GM19395 (cell line): ENCODE data around the gene TERB1.
"Not testable (repeated sequence)": the region's sequence is repeated elsewhere in the genome, so short reads cannot be mapped to it uniquely, and the experiment has no call there.

Experiments
- ATAC-seq: cut with Tn5 transposase; IDR thresholded peaks from one replicate; pipeline ENCODE4 v1.9.1; 2021; ENCODE audit warnings: mild to moderate bottlenecking, moderate library complexity; ENCODE audit not compliant: unreplicated experiment

Gene TERB1

DNA sequence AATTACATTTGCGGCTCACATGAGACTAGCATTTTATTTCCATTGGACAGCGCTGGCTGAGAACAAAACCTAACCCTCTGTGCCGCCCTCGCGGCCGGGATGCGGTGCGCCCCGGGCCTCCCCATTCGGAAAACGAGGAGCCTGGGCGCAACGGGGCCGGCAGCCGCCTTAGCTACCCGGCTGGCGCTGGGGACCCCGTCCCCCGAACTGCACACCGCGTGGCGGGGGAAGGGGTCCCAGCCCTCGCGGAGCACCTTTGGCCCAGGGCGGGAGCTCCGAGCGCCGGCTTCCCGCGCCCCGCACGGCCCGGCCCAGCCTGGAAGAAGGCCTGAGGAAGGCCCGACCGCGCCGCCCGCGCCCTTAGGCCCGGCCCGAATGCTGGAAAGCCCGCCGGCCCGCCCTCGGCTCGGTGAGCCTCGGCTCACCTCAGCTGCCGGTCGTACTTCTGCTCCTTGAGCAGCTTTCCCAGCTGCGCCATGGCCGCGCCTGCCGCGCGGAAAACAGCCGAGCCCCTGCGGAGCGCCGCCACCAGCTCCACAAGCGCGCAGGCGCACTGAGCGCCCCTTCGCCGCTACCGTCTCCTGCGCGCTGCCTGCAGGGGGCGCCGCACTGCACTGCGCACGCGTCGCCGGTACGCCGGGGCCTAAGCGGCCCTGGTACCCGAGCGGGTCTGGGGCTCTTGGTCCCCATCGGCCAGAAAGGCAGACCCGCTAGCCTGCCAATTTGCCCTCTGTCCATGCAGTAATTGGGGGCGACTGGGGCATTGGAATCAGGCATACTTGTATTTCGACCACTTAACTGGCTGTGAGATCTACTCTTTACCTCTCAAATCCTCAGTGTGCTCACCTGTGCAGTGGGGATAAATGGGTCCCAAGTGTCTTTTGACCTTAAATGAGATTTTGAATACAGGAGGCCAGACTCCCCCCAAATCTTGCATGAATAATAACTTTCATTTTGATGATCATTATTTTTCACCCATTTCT lies 29.3 kb upstream of the TERB1 start, which contains the start of gene NAE1:
Gene NAE1 (minus strand): TSS at position 555 of the 983 bp plus-strand sequence. CDS start 77 bp downstream, at position 478.
- peak; percentile 92 for ATAC-seq

DNA sequence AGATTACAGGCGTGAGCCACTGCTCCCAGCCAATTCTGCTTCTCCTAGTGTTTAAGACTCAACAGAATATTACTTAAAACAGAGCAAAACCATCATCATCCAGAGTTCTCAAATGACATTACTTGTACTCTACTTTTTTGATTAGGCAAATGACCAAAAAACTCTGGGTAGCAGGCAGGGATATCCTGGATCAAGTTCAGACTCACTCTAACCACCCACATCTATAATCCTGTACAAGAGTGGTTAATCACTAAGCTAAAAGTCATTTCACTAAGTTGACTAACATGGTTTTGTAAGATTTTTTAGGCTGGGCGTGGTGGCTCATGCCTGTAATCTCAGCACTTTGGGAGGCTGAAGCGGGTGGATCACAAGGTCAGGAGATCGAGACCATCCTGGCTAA lies 22.6 kb upstream of the TERB1 start:
- ATAC-seq, result no peak

DNA sequence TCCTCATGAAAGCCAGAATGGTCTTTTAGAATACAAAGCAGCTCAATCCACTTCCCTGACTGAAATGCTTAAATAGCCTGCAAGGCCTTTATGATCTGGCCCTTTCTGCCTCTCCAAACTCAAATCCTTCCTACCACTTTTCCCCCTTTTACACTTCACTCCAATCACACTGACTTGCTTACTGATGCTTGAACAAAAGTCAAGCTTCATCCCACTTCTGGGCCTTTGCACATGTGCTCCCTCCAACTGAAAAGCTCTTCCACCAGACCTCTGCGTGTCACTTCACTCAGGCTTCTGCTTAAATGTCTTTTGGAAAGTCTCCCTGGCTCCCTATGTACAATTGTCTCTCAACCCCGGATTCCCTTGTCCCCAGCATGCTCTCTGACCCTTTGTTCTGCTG lies 13.3 kb upstream of the TERB1 start:
- no peak for ATAC-seq

GRCh38 chr16:66811043-66811442 lies 9.7 kb upstream of the TERB1 start:
- ATAC-seq, result no peak

DNA sequence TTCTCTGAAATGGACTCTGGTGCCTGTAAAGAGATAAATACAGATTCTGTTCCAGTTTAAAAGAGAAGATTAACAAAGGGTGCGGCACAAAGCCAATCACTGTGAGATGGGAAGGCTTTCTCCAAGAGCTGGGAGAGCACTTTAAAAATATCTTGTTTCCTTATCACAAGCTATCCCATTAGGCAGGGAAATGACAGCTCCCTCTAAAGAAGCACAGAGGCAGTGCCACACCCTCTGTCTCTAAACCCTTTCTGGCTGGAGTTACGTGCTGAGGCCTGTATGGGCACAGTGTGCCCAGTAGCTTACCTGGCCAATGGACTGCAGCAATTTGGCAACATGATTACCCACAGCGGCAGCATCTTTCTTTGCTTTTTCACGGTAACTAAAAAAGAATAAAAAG lies 9.0 kb upstream of the TERB1 start:
- ATAC-seq, result no peak

GRCh38 chr16:66809765-66810164 lies 8.4 kb upstream of the TERB1 start:
- no peak for ATAC-seq

- ATAC-seq, result no peak
Measured at GRCh38 chr16:66802159-66802558, 775 bp upstream of the TERB1 start.

- ATAC-seq, result no peak
Measured at GRCh38 chr16:66800856-66801255, 528 bp downstream of the TERB1 start.

GRCh38 chr16:66798161-66798560 lies 3.2 kb downstream of the TERB1 start:
- no peak for ATAC-seq

DNA sequence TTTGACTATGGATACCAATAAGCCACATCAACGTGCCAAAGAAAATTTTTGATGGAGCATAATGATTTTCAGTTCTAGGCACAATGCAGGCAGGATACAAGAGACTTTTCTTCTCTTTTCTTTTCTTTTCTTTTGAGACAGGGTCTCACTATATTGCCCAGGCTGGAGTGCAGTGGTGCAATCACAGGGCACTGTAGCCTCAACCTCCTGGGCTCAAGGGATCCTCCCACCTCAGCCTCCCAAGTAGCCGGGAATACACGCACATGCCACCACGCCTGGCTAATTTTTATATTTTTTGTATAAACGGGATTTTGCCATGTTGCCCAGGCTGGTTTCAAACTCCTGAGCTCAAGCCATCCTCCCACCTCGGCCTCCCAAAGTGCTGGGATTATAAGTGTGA lies 7.4 kb downstream of the TERB1 start:
- ATAC-seq, result not testable (repeated sequence)

DNA sequence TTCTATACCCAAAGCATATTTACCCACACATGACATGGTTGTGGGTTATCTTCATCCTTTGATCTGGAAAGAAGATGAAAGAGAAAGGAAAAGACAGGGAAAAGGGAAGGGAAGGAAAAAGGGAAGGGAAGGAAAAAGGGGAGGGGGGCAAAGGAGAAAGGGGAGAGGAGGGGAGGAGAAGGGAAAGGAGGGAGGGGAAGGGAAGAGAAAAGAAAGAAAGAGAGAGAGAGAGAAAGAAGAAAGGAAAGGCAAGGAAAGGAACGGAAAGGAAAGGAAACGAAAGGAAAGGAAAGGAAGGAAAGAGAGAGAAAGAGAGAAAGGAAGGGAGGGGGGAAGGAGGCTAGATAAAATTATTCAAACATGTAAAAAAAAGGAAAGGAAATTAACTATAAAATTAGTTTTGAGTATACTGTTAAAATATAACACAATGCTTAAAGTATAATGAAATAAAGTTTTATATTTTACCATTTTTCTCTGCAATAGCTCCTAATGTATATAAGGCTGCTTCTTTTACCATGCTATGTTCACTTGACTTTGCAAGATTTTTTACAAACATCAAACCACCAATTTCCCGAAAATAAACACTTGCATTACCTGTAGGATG lies 11.2 kb downstream of the TERB1 start:
- ATAC-seq, result no peak

DNA sequence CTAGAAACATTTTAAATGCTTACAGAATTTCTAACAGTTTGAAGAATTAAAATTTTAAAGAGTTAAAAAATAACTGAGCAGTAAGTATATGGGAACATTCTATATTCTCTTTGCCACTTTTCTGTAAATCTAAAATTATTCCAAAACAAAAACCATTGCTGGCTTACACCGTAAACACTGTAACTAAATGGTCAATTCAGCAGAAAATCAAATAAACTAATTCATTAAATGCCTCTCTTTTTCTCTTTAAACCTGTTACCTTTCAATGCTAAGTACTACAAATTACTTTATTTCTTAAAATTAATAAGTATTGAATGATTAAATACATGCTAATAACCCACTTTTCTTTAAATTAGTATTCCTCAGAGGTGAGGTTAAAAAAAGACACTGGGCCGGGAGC lies 14.0 kb downstream of the TERB1 start:
- no peak for ATAC-seq

DNA sequence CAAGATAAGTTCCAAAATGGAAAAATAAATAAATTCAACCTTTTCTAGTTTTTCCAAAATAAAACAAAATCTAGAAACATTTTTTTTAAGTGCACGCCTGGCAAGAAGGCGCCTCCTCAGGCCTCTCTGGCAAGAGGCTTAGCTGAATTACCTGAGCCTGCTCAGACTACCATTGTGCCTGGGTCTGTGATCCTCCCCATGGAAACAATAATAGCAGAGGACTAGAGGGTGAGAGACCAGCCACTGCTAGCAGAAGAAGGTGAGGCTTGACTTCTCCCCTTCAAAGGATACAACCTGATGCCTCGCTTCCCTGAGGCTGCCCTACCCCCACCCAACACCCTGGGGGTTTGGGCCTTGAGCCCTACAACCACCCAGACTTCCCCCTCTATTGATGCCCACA lies 14.8 kb downstream of the TERB1 start:
- no peak for ATAC-seq

- no peak for ATAC-seq
Measured at GRCh38 chr16:66776457-66776856, 24.9 kb downstream of the TERB1 start.

GRCh38 chr16:66774981-66775380 lies 26.4 kb downstream of the TERB1 start:
- ATAC-seq, result no peak

DNA sequence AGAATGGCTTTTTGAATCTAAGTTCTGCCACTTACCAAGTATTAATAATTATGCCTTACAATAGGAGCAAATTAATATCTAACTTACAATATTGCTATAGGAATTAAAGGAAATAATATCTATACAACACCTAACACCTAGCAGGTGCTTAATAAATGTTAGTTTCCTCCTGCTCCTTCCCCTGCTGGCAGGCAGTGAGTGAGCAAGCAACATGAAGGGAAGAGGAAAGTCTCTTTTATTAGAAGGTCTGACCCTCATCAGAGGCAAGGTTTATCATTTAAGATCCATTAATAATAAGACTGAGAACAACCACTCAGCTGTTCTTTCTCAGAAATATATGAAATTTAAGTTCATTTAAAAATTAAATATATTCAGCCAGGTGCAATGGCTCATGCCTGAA lies 43.3 kb downstream of the TERB1 start:
- no peak for ATAC-seq

DNA sequence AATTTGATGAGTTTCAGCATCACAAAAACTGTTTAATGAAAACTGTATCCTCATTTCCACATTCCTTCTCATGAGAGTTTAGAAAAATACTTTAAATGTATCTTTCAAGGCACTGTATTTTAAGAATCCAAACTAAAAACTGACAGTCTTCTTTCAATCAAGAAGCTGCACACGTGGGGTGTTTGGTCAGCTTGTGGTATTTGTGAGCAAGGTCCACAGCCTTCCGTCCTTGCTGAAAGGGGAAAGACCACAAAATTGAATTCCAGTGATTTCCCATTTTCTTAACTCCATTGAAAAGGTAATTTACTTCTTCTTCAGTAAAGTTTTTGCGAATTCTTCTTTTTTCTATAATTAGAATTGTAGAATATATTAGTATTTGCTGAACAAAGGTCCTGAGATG lies 46.6 kb downstream of the TERB1 start:
- ATAC-seq, result no peak

DNA sequence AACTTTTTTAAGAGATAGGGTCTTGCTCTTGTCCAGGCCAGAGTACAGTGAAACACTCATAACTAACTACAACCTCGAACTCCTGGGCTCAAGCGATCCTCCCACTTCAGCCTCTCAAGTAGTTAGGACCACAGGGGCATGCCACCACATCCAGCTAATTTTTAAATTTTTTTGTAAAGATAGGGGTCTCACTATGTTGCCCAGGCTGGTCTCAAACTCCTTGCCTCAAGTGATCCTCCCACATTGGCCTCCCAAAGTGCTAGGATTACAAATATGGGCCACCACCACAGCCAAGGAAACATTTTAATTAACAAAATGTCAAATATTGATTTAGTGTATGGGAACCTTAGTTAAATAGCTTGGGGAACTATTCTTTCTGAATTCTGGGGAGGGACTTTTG lies 47.2 kb downstream of the TERB1 start:
- ATAC-seq, result no peak

DNA sequence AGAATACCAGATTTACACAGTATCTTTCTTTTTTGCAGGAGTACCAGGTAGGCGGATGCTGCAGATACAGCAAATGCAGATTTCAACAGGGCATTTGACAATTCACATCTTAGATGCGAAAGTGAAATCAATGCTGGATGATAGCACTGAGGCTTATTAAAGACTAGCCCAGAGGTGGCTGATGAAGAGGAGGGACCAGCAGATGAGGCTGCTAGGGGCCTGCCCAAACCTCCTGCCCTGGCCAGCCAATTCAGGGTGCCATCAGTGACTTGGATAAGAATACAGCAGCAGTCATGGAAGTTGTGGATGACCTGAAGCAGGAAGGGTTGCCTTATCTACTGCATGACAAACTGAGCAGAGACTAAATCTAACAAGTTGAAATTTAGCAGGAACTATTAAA lies 48.4 kb downstream of the TERB1 start:
- ATAC-seq, result no peak

DNA sequence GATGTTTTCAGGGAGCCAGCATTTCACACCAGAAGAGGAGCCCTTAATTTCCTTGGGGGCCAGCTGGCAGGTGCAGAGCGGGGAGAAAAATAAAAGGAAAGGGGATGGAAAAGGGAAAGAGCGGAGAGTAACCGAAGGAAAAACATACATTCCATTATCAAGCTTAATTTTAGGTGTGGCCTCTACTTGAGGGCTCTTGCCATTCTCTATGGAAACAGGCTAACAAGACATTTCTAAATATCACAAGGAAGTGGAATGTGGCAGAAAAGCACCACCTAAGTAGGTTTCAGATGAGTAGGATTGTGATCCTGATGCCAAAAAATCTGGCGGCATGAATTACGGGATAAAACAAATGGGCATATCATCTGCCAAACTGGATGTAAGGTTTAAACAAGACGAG lies 49.0 kb downstream of the TERB1 start:
- ATAC-seq, result no peak

DNA sequence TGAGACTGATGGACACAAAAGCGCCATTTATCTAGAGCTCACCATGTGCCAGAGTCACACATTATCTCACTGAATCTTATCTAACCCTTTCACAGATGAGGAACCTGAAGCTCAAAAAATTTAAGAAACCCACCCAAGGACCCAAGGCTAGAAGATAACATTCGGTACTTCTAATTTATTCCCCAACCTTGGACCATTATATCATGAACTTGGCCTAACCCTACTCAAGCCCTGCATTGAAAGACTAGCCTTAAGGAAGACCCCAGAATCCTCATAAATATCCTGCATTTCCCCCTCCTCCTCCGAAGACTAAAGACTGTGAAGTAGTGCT lies 49.4 kb downstream of the TERB1 start:
- no peak for ATAC-seq

GRCh38 chr16:66751303-66751991 lies 49.9 kb downstream of the TERB1 start, which contains the start of gene DYNC1LI2:
TSS of gene DYNC1LI2 (minus strand) at chr16:66751609. CDS start at chr16:66751591, 18 bp downstream.
- ATAC-seq, result peak; percentile 85
